OCI-LY7 (cell line): ENCODE results near the gene ARHGEF12. TPM values are rescaled to one million over a fixed set of nuclear protein-coding genes. Genes with fewer than 3 reads are reported as not detected.

ENCODE experiments used
- BruUV-seq: library from RNA; stranded (reverse); fragments of 400-500 nt; replicated peaks from 2 replicates; lab custom pipeline; 2021; lab: Mats Ljungman, UMichigan
- CTCF ChIA-PET: fragments of 300-600 bp; sonication (Branson Sonifier 250); formaldehyde crosslinking; loops from one replicate; lab custom pipeline; 2022; ENCODE audit warnings: antibody characterized with exemption; ENCODE audit not compliant: unreplicated experiment; lab: Charles Lee
- POLR2A ChIA-PET: fragments of 300-600 bp; sonication (Branson Sonifier 250); formaldehyde crosslinking; loops from one replicate; lab custom pipeline; 2022; ENCODE audit warnings: antibody characterized with exemption; lab: Charles Lee
- DNase-seq: peaks from one replicate; pipeline ENCODE4 v3.0.0-alpha.2; 2015; ENCODE audit warnings: low spot score
- H2AFZ ChIP-seq: fragments of 200-600 bp; sonication (generic), shearing (Covaris generic); 2 replicates; pipeline ENCODE4 v1.6.1; 2014; ENCODE audit warnings: mild to moderate bottlenecking, antibody characterized with exemption, low read length, moderate library complexity
- H3K27ac ChIP-seq: fragments of 200-600 bp; sonication (generic); 2 replicates; pipeline ENCODE4 v1.5.1; 2014; ENCODE audit warnings: mixed run types, low read depth, mild to moderate bottlenecking, moderate library complexity, low read length, inconsistent platforms; ENCODE audit not compliant: poor library complexity, severe bottlenecking
- H3K36me3 ChIP-seq: fragments of 200-600 bp; sonication (generic); 2 replicates; pipeline ENCODE4 v1.6.1; 2014; ENCODE audit warnings: mild to moderate bottlenecking, antibody characterized with exemption, low read length, moderate library complexity, mixed read lengths; ENCODE audit not compliant: insufficient read depth
- H3K4me1 ChIP-seq: fragments of 200-600 bp; sonication (generic); 2 replicates; pipeline ENCODE4 v1.5.1; 2014; ENCODE audit warnings: mild to moderate bottlenecking, low read length; ENCODE audit not compliant: insufficient read depth, poor library complexity, severe bottlenecking
- H3K4me2 ChIP-seq: fragments of 200-600 bp; sonication (generic); 2 replicates; pipeline ENCODE4 v1.6.1; 2014; ENCODE audit warnings: mild to moderate bottlenecking, low read length
- H3K4me3 ChIP-seq: fragments of 200-600 bp; sonication (generic); 2 replicates; pipeline ENCODE4 v1.5.1; 2014; ENCODE audit warnings: mild to moderate bottlenecking, low read depth, low read length; ENCODE audit not compliant: poor library complexity, severe bottlenecking
- H3K79me2 ChIP-seq: fragments of 200-600 bp; sonication (generic); 2 replicates; pipeline ENCODE4 v1.6.1; 2016; ENCODE audit warnings: low read depth, mild to moderate bottlenecking, low read length, moderate library complexity, mixed read lengths; ENCODE audit not compliant: insufficient read depth
- H3K9me2 ChIP-seq: fragments of 200-600 bp; sonication (generic); 2 replicates; pipeline ENCODE4 v1.6.1; 2016; ENCODE audit warnings: mild to moderate bottlenecking, low read length, mixed read lengths; ENCODE audit not compliant: insufficient read depth
- H3K9me3 ChIP-seq: fragments of 200-600 bp; sonication (generic); 2 replicates; pipeline ENCODE4 v1.6.1; 2014; ENCODE audit warnings: mild to moderate bottlenecking, mixed run types, low read length, mixed read lengths
- H4K20me1 ChIP-seq: fragments of 200-600 bp; sonication (generic); 2 replicates; pipeline ENCODE4 v1.6.1; 2014; ENCODE audit warnings: mild to moderate bottlenecking, antibody characterized with exemption, low read length, moderate library complexity, mixed read lengths; ENCODE audit not compliant: insufficient read depth
- EZH2phosphoT487 ChIP-seq: fragments of 200-600 bp; sonication (generic); IDR thresholded peaks from 2 replicates; pipeline ENCODE4 v1.6.1; 2018; ENCODE audit warnings: low read depth, borderline replicate concordance, mild to moderate bottlenecking, mixed run types, antibody characterized with exemption, low read length, moderate library complexity, mixed read lengths
- intact Hi-C: fragments of 100-400 bp; cut with micrococcal nuclease; formaldehyde crosslinking; loops from one replicate; pipeline ENCODE4 v1.10.0; 2022; ENCODE audit not compliant: unreplicated experiment
- total RNA-seq, 2 experiments: library from RNA; depleted of rRNA in 1 of 2; stranded (reverse); fragments of >200 nt in 1 of 2; shearing (Covaris generic) in 1 of 2; gene quantifications; 2 replicates each; pipeline ENCODE4 v1.2.3, GENCODE V29; 2014 to 2022
- TF ChIP-seq, protein P1 (sequence below): fragments of 200-600 bp; sonication (generic); conservative IDR thresholded peaks from 2 replicates; pipeline ENCODE4 v1.5.1; 2014; ENCODE audit warnings: mild to moderate bottlenecking, antibody characterized with exemption, low read length, moderate library complexity, mixed read lengths

The ARHGEF12 gene
- total RNA-seq, 2 experiments from 2014 or later: 16.1 to 31.8 TPM

DNA sequence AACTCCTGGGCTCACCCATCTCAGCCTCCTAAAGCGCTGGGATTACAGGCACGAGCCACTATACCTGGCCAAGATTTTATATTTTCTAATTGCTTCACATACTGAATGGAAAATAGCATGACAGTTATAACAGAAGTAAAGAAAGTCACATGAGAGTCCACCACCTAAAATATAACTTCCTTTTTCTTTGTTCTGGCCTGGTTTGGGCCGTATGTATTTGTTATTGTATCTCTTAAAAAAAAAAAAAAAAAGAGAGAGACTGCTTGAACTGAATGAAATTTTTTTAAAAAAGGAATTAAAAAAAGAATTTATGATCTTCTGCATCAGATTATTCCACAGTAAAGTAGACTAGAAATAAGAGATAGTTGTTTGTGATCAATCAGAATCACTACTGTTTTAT lies 89.3 kb downstream of the ARHGEF12 start:
- TF ChIP-seq EZH2phosphoT487: no peak
- TF ChIP-seq, protein P1, sequence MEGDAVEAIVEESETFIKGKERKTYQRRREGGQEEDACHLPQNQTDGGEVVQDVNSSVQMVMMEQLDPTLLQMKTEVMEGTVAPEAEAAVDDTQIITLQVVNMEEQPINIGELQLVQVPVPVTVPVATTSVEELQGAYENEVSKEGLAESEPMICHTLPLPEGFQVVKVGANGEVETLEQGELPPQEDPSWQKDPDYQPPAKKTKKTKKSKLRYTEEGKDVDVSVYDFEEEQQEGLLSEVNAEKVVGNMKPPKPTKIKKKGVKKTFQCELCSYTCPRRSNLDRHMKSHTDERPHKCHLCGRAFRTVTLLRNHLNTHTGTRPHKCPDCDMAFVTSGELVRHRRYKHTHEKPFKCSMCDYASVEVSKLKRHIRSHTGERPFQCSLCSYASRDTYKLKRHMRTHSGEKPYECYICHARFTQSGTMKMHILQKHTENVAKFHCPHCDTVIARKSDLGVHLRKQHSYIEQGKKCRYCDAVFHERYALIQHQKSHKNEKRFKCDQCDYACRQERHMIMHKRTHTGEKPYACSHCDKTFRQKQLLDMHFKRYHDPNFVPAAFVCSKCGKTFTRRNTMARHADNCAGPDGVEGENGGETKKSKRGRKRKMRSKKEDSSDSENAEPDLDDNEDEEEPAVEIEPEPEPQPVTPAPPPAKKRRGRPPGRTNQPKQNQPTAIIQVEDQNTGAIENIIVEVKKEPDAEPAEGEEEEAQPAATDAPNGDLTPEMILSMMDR: no peak
- intact Hi-C loops: no loop called here
- no peak overlapping the region for H2AFZ ChIP-seq
- no peaks in the 10 kb centered on the region for H3K9me2 ChIP-seq
- H3K4me2 ChIP-seq: peak overlapping the region; percentile 36; the same call in 1 of the 2 replicates
- H3K79me2 ChIP-seq: no peaks in the 10 kb centered on the region
- peak; percentile 1 for DNase-seq
- H4K20me1 ChIP-seq: no peaks in the 10 kb centered on the region
- ChIA-PET POLR2A (interaction anchor here (1.2 kb wide), 1 partner anchor 91 kb away, joined by 5 read pairs; no protein-coding TSS in a partner anchor), CTCF (no interaction called here)
- peaks cover 16% of the 10 kb centered on the region for H3K4me1 ChIP-seq
- no peaks in the 10 kb centered on the region for H3K9me3 ChIP-seq
- no TSS peak for BruUV-seq
- no peak overlapping the region for H3K27ac ChIP-seq
- peaks cover 6% of the 10 kb centered on the region; the same call in 1 of the 2 replicates for H3K36me3 ChIP-seq
- peak overlapping the region; percentile 14 for H3K4me3 ChIP-seq

GRCh38 chr11:120430146-120430545 lies 93.9 kb downstream of the ARHGEF12 start:
- no peaks in the 10 kb centered on the region for H3K9me2 ChIP-seq
- H3K4me3 ChIP-seq: no peak overlapping the region
- H3K9me3 ChIP-seq: no peaks in the 10 kb centered on the region
- H3K4me1 ChIP-seq: peaks cover 8% of the 10 kb centered on the region
- intact Hi-C loops: no loop called here
- no peaks in the 10 kb centered on the region for H4K20me1 ChIP-seq
- H3K36me3 ChIP-seq: peaks cover 4% of the 10 kb centered on the region; the same call in 1 of the 2 replicates
- H3K4me2 ChIP-seq: no peak overlapping the region
- ChIA-PET CTCF (no interaction called here), POLR2A (interaction anchor here (0.8 to 1.3 kb wide), 5 partner anchors 10 to 92 kb away, joined by 3 to 5 read pairs (median 3); no protein-coding TSS in a partner anchor)
- no TSS peak for BruUV-seq
- TF ChIP-seq, protein P1: no peak
- TF ChIP-seq EZH2phosphoT487: no peak
- H3K27ac ChIP-seq: no peak overlapping the region
- H3K79me2 ChIP-seq: no peaks in the 10 kb centered on the region
- no peak for DNase-seq
- no peak overlapping the region for H2AFZ ChIP-seq

DNA sequence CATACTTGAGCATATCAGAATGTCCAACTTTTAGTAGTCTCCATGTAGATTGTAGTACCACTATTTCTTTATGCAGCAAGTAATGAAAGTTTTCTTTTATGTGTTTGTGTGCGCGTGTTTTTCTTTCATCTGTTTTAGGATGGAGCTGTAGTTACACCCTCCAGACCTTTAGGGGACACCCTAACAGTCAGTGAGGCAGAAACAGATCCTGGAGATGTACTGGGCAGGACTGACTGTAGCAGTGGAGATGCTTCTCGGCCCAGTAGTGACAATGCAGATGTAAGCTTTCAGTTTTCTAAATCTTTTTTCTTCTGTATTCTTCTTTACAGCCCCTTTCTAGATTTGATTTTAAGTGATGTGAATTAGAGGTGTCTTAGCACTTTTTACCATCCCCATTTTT lies 95.4 kb downstream of the ARHGEF12 start:
- Histone ChIP-seq H3K79me2 (no peaks in the 10 kb centered on the region), H3K4me3 (no peak overlapping the region), H2AFZ (no peak overlapping the region), H3K4me1 (no peaks in the 10 kb centered on the region), H3K4me2 (no peak overlapping the region), H3K9me2 (no peaks in the 10 kb centered on the region), H3K9me3 (no peaks in the 10 kb centered on the region), H3K36me3 (peaks cover 4% of the 10 kb centered on the region; the same call in 1 of the 2 replicates), H3K27ac (no peak overlapping the region), H4K20me1 (no peaks in the 10 kb centered on the region)
- BruUV-seq: no TSS peak
- TF ChIP-seq, protein P1: peak; percentile 60
- TF ChIP-seq EZH2phosphoT487: no peak
- ChIA-PET CTCF (no interaction called here), POLR2A (no interaction called here)
- intact Hi-C loops: no loop called here
- DNase-seq: peak; percentile 5
